GM19328 (cell line): Measurements from ENCODE around the gene EFCAB9.
"Not testable (repeated sequence)": the region's sequence is repeated elsewhere in the genome, so short reads cannot be mapped to it uniquely, and the experiment has no call there.

ENCODE experiments used
- ATAC-seq: cut with Tn5 transposase; IDR thresholded peaks from one replicate; pipeline ENCODE4 v1.9.1; 2021; ENCODE audit warnings: mild to moderate bottlenecking, moderate library complexity; ENCODE audit not compliant: unreplicated experiment

EFCAB9 gene

GRCh38 chr5:172193872-172194271 lies at the start of gene EFCAB9:
EFCAB9 (plus strand) TSS chr5:172194172; CDS start chr5:172194173, 1 bp downstream.
- ATAC-seq, result no peak

- no peak for ATAC-seq
Observed at GRCh38 chr5:172144291-172144815, 49.6 kb upstream of the EFCAB9 start.

GRCh38 chr5:172144931-172145869 lies 48.8 kb upstream of the EFCAB9 start:
- ATAC-seq, result no peak

- no peak for ATAC-seq
Observed at GRCh38 chr5:172145870-172146747, 47.9 kb upstream of the EFCAB9 start.

- ATAC-seq, result no peak
Observed at GRCh38 chr5:172146748-172147092, 47.3 kb upstream of the EFCAB9 start.

GRCh38 chr5:172147857-172148256 lies 46.1 kb upstream of the EFCAB9 start:
- no peak for ATAC-seq

GRCh38 chr5:172148381-172148780 lies 45.6 kb upstream of the EFCAB9 start:
- no peak for ATAC-seq

GRCh38 chr5:172149073-172149472 lies 44.9 kb upstream of the EFCAB9 start:
- ATAC-seq, result no peak

GRCh38 chr5:172149481-172149880 lies 44.5 kb upstream of the EFCAB9 start:
- not testable (repeated sequence) for ATAC-seq

- ATAC-seq, result peak; percentile 55
Observed at GRCh38 chr5:172150514-172151425, 43.2 kb upstream of the EFCAB9 start.

GRCh38 chr5:172151661-172152210 lies 42.2 kb upstream of the EFCAB9 start:
- ATAC-seq, result no peak

GRCh38 chr5:172153695-172154094 lies 40.3 kb upstream of the EFCAB9 start:
- ATAC-seq, result no peak

- not testable (repeated sequence) for ATAC-seq
Observed at GRCh38 chr5:172155101-172155500, 38.9 kb upstream of the EFCAB9 start.

GRCh38 chr5:172156541-172156994 lies 37.4 kb upstream of the EFCAB9 start:
- ATAC-seq, result no peak

GRCh38 chr5:172159016-172159415 lies 35.0 kb upstream of the EFCAB9 start:
- no peak for ATAC-seq

- no peak for ATAC-seq
Observed at GRCh38 chr5:172160506-172160905, 33.5 kb upstream of the EFCAB9 start.

- no peak for ATAC-seq
Observed at GRCh38 chr5:172162323-172162986, 31.5 kb upstream of the EFCAB9 start.

- ATAC-seq, result no peak
Observed at GRCh38 chr5:172162987-172163343, 31.0 kb upstream of the EFCAB9 start.

- ATAC-seq, result no peak
Observed at GRCh38 chr5:172163346-172163745, 30.6 kb upstream of the EFCAB9 start.
